ENCODE results near the gene SLC43A3.
"Not testable (repeated sequence)": the region's sequence is repeated elsewhere in the genome, so short reads cannot be mapped to it uniquely, and the experiment has no call there.

The SLC43A3 gene

DNA sequence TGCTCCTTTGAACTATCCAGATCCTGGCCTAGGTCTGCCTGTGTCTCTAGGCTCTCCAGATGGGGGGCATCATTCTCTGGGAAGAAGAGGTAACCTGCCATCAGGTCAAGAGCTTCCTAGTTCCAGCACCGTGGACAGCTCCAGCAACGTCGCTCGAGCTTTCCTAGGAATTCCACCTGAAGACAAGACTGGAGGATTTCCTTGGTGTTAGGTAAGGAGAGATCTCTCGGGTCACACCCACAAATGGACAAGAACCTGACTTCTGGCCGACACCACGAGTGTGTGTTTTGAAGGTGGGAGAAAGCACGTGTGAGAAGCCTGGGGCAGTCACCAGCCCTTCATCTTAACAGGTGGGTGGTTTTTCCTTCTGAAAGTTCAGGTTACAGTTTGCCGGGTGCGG, 47.2 kb downstream of the SLC43A3 start:
- DNase-seq (ENCODE audit: low spot score): no peak

- DNase-seq (ENCODE audit: low spot score): no peak
Observed at GRCh38 chr11:57378186-57378585, 48.7 kb downstream of the SLC43A3 start.

GRCh38 chr11:57377107-57377506, 49.8 kb downstream of the SLC43A3 start:
- no peak for DNase-seq (ENCODE audit: low spot score)

GRCh38 chr11:57376095-57377090, 50.5 kb downstream of the SLC43A3 start:
- no peak for DNase-seq (ENCODE audit: low spot score)

GRCh38 chr11:57375490-57375889, 51.4 kb downstream of the SLC43A3 start:
- no peak for DNase-seq (ENCODE audit: low spot score)

DNA sequence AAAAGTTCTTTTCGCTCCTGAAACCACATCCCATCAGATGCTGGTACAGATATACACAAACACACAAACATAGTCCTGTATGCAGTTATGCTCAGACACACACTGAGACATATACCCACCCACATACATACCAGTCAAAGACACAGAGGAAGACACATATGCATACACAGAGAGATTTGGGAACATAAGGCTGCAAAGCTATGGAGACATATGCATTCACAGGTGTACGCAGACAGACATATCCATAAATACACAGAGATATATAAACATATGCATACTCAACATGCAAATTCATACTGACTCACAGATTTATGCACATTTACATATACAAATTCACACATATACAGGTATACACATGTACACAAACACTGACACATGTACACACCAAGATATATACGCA, 52.0 kb downstream of the SLC43A3 start:
- no peak for DNase-seq (ENCODE audit: low spot score)

GRCh38 chr11:57373146-57373545, 53.8 kb downstream of the SLC43A3 start:
- DNase-seq (ENCODE audit: low spot score): no peak

GRCh38 chr11:57370941-57371340, 56.0 kb downstream of the SLC43A3 start:
- DNase-seq (ENCODE audit: low spot score): no peak

DNA sequence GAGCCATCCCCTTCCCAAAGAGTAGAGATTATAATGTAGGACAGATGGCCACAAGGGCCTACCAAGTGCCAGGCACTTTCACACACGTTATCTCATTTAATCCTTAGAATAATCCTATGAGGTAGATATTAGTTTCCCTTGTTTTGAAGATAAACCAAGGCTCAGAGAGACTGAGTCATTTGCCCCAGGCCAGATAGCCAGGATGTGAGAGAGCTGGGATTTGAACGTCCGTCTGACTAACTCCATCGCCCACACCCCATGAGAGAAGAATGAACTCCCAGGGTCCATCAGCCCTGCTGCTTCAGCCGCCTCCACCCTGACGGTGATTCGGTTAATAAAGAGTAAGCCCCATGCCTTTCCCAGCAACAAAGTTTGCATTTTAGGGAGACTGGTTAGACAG, 56.7 kb downstream of the SLC43A3 start:
- no peak for DNase-seq (ENCODE audit: low spot score)

DNA sequence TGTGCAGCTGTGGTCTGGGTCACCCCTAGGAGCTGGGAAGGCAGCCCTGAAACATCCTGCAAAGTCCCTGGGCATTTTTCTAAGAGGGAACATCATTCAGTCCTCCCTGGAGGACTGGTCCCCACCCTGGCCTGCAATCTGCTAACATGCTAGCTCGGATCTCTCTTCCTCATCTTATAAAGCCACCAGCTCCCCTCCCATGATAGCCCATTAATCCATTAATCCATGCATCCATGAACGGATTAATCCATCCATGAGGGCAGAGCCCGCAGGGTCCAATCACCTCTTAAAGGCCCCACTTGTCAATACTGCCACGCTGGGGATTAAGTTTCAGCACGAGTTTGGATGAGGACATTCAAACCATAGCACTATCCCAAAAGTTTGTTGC, 58.1 kb downstream of the SLC43A3 start:
- DNase-seq (ENCODE audit: low spot score): no peak

DNA sequence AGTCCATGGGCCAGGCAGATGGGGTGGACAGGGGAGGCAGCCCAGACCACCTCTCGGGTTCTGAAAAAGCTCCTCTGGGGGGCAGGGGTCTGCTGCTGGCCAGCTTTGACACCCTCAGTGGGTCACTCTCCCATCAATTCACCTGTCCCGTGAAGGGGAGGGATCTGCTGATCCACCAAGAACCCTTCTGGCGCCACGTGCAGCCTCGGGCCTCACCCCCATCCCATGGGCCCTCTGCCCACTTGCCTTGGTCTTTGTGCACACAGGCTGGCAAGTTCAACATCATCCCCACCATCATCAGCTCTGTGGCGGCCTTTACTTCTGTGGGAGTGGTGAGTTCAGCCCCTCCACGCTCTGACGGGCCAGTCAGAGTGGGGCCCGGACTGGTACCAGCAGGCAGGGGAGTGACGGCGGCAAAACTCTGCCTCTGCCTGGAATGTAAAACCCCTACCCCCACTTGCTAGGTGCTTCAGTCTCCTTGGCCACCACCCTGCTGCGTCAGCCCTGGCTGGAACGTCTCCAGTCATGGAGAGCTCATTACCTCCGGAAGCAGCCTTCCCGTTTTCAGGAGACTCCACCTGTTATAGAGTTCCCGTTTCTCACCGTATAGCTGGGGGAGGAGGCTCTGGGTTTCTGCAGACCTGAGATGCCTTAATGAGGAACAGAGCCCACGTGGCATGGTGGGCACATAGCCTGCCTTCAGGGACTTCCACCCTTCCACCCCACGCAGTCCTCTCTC, 58.6 kb downstream of the SLC43A3 start:
- DNase-seq (ENCODE audit: low spot score): no peak

GRCh38 chr11:57364851-57365660, 61.9 kb downstream of the SLC43A3 start:
- no peak for DNase-seq (ENCODE audit: low spot score)

GRCh38 chr11:57363131-57364080, 63.5 kb downstream of the SLC43A3 start:
- no peak for DNase-seq (ENCODE audit: low spot score)

GRCh38 chr11:57361926-57362325, 65.0 kb downstream of the SLC43A3 start:
- DNase-seq (ENCODE audit: low spot score): no peak

DNA sequence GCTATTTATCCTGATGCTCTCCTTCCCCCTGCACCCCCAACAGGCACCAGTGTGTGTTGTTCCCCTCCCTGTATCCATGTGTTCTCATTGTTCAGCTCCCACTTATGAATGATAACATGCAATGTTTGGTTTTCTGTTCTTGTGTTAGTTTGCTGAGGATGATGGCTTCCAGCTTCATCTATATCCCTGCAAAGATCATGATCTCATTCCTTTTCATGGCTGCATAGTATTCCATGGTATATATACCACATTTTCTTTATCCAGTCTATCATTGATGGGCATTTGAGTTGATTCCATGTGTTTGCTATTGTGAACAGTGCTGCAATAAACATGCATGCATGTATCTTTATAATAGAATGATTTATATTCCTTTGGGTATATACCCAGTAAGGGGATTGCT, 65.5 kb downstream of the SLC43A3 start:
- DNase-seq (ENCODE audit: low spot score): not testable (repeated sequence)

GRCh38 chr11:57360991-57361390, 65.9 kb downstream of the SLC43A3 start:
- DNase-seq (ENCODE audit: low spot score): no peak

DNA sequence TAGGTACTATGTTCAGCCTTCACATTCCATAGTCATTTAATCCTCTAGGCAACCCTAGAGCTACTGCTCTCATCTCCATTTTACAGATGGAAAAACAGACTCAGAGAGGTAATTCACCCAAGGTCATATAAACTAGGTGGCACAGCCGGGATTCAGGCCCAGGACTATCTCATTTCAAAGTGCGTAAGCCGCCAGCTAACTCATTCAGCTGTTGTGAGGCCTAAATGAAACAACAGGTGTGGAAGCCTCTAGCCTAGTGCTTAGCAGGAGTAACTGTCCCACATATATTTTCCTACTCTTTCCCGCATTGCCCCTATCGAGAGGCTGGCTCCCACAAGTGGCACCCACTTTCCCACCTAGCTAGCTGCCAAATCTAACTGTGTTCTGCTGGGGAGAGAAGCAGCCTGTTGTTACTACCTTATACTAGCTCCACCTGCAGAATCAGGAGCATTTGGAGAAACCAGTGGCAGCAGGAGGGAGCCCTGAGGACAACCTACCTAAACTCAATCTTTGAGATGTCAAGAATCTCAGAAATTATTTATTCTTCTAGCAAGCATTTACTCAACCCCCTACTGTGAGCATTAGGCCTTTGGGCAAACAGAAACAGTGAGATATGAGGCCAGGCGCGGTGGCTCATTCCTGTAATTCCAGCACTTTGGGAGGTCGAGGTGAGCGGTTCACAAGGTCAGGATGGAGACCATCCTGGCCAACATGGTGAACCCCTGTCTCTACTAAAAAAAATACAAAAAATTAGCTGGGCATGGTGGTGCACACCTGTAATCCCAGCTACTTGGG, 66.8 kb downstream of the SLC43A3 start:
- DNase-seq (ENCODE audit: low spot score): no peak

DNA sequence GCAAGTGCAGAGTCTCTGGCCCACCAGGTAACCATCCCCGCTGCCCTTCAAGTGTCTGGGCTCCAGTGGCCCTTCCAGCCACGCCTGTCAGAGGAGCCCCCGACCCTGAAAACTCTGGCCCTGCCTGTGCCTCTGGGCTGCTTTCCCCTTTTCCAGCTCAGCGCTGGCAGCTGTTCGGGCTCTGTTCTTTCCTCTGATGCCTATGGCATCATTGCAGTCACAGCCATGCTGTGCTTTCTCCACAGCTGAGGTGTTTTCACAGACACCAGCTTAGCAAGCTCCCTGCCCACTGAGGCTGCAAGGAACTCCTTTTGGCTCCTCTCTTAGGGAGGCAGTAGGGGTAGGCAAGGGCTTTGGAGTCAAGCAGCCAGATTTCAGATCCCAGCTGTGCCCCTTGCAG, 67.5 kb downstream of the SLC43A3 start:
- no peak for DNase-seq (ENCODE audit: low spot score)

DNA sequence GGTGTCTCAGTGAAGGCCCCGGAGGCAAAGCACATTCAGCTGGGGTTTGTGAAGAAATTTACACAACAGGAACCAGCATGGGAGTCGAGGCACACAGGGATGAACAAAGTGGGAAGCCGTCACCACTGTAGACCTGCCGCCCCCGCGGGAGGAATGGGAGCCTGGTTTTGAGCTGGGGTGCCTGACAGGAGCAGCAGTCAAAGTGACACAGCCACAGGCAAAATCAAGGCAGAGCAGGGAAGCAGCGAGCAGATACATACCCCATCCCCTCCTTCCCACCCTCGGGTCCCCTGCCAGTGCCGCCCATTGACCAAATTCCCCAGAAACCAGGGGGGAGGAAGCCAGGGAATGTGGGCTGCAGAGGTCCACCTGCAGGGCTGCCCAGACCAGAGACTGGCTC, 67.9 kb downstream of the SLC43A3 start:
- no peak for DNase-seq (ENCODE audit: low spot score)

DNA sequence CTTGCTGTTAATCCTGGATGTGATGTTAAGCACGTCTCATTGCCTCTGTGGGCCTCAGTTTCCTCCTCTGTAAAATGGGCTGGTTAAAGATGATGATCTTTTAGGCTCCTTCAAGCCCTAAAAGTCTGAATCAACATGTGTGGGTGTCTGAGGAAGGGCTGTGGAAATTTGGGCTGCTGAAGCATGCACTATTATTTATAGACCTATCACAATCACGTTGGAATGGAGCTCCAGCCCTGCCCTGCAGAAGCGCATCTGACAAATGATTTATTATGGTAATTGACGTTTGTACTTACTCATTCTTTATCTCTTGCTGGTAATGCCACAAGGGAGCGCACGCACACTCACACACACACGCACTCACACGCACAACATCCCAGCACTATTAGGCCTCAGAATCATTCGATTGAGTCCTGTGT, 68.4 kb downstream of the SLC43A3 start:
- no peak for DNase-seq (ENCODE audit: low spot score)

Data from Ammon's horn (tissue), 1 donor.